ENCODE results near the gene BPHL.

DNA sequence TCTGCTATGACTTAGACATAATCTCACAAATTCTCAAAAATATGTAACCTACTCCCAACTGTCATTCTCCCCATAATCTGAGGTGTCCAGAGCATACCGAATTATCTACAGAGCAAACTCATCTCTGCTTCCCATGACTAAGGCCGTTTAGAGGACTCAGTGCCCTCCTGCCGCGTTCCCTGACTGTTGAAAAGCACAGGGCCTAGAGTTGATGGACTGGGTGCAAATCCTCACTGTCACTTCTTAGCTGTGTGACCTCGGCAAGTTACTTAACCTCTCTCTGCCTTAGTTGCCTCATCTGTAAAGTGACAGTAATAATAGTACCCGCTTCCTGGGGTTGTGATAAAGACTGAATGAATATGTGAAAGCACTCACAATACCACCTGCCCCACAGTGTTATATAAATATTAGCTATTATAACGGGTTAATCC lies 43.6 kb downstream of the BPHL start:
- no peak for TF ChIP-seq CTCF (IDR thresholded peaks at IDR 0.05)
- TF ChIP-seq EZH2 (IDR thresholded peaks at IDR 0.05; ENCODE audit: borderline replicate concordance, insufficient read depth, low read depth, low read length, poor library complexity, severe bottlenecking): no peak
